Right renal pelvis (tissue), 4 donors: ENCODE measurements around the gene GDPD3. TPM values are rescaled to one million over a fixed set of nuclear protein-coding genes. Genes with fewer than 3 reads are reported as not detected.
A peak's percentile ranks its signal among the peaks of the same experiment; 100 is the strongest.

Source experiments
- DNase-seq, 4 donors: peaks; one replicate each; pipeline ENCODE4 v3.0.0-alpha.2; 2013; ENCODE audit warnings: low read depth in 4 of 4, low spot score in 3 of 4, missing footprints in 1 of 4
- polyA plus RNA-seq, 4 donors: library from polyadenylated mRNA; unstranded; fragments of 120-200 nt; gene quantifications; one replicate each; pipeline ENCODE4 v1.2.1, GENCODE V29; 2013; ENCODE audit not compliant: insufficient read length in 4 of 4

GDPD3 gene, protein sequence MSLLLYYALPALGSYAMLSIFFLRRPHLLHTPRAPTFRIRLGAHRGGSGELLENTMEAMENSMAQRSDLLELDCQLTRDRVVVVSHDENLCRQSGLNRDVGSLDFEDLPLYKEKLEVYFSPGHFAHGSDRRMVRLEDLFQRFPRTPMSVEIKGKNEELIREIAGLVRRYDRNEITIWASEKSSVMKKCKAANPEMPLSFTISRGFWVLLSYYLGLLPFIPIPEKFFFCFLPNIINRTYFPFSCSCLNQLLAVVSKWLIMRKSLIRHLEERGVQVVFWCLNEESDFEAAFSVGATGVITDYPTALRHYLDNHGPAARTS
- polyA plus RNA-seq, result 10 to 100 TPM in 2 of 4 donors, 1 to 10 TPM in 2; 8.9 to 14.8 (median 12.2) TPM

DNA sequence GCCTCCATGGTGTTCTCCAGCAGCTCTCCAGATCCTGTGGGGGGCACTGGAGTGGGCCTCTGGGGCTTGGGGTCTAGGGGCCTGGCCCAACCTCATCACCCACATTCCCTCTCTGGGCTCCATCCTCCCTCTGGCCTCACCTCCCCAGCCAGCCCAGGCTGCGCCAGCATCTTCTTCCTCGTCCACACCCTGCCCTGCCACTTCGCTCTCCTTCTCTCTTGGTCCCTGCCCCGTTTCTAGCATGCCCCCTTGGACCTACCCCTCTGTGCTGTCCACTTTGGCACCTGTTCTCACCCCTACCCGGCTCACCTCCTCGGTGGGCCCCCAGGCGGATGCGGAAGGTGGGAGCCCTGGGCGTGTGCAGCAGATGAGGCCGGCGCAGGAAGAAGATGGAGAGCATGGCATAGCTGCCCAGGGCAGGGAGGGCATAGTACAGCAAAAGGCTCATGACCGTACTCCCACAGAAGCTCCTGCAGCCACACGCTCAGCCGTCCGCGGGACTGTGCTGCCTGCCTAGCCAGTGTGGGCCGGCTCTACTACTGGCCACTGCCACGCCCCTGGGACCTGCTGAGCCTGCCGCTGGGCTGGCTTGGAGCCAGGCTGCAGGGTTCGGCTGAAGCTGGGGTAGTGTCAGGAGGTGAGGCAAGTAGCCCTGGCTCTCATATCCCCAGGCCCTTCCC is at the start of gene GDPD3:
Gene GDPD3, minus strand, starts transcription at position 507 of the 680 bp plus-strand sequence. Its CDS starts 59 bp downstream, at position 448.
- DNase-seq, result no peak

- DNase-seq, result no peak
Observed at GRCh38 chr16:30157214-30157613, 43.9 kb upstream of the GDPD3 start.

DNA sequence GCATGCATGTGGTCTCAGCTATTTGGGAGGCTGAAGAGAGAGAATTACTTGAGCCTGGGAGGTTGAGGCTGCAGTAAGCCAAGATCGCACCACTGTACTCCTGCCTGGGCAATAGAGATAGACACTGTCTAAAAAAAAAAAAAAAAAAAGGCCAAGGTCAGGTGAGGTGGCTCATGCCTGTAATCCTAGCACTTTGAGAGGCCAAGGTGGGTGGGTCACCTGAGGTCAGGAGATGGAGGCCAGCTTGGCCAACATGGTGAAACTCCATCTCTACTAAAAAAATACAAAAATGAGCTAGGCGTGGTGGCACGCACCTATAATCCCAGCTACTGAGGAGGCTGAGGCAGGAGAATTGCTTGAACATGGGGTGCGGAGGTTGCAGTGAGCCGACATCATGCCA is 41.9 kb upstream of the GDPD3 start:
- DNase-seq, result no peak

- DNase-seq, result no peak
Observed at GRCh38 chr16:30152517-30152916, 39.2 kb upstream of the GDPD3 start.

DNA sequence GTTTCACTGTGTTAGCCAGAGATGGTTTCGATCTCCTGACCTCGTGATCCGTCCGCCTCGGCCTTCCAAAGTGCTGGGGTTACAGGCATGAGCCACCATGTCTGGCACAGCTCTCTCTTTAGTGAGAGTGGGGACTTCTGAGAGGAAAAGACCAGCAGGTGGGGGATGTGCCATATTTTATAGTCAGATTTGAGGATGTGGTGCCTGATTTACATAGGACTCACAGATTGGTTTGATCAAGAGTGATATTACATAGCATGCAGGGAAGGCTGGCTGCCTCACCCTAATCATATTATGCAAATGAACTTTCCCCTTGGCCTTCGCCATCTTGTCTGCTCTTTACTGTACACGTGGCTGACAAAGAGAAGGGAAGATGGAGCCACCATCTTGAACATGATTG is 37.8 kb upstream of the GDPD3 start:
- no peak for DNase-seq

GRCh38 chr16:30149250-30149930 is 36.1 kb upstream of the GDPD3 start:
- DNase-seq, result no peak

DNA sequence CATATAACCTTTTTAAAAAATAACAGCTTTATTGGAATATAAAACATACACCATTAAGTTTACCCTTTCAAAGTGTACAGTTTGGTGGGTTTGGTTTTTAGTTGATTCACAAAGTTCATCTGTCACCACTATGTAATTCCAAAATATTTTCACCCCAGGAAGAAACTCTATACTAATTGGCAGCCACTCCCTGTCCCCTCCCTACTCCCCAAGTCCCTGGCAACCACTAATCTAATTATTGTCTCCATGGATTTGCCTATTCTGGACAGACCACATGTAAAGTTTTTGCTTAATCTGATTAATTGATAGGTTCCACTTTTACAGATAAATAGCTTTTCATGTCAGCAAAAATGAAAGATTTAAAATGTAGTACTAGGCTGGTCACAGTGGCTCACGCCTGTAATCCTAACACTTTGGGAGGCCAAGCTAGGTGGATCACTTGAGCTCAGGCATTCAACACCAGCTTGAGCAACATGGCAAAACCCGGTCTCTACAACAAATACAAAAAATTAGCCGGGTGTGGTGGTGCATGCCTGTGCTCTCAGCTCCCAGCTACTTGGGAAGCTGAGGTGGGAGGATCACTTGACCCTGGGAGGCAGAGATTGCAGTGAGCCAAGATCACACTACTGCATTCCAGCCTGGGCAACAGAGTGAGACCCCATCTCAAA is 34.6 kb upstream of the GDPD3 start:
- DNase-seq, result no peak

DNA sequence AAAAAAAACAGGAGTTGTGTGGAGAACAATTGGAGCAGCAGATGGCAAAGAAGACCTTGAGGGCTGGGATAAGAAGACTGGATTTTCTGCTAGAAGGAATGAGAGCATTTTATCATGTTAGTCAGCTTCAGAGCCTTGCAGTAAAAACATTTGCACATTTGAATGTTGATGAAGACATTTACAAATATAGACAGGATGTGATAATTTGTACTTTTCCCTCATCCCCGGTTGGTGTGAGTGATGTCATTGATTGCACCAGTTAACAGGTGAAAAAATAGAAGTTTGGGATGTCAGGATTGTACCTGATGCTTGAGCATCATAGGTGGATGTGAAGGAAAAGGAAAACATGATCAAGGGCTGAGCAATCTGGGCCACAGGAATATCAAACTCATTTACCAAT is 32.3 kb upstream of the GDPD3 start:
- no peak for DNase-seq

GRCh38 chr16:30144917-30145316 is 31.6 kb upstream of the GDPD3 start:
- no peak for DNase-seq

- no peak for DNase-seq
Observed at GRCh38 chr16:30144017-30144416, 30.7 kb upstream of the GDPD3 start.

GRCh38 chr16:30143347-30143702 is 30.0 kb upstream of the GDPD3 start:
- no peak for DNase-seq

DNA sequence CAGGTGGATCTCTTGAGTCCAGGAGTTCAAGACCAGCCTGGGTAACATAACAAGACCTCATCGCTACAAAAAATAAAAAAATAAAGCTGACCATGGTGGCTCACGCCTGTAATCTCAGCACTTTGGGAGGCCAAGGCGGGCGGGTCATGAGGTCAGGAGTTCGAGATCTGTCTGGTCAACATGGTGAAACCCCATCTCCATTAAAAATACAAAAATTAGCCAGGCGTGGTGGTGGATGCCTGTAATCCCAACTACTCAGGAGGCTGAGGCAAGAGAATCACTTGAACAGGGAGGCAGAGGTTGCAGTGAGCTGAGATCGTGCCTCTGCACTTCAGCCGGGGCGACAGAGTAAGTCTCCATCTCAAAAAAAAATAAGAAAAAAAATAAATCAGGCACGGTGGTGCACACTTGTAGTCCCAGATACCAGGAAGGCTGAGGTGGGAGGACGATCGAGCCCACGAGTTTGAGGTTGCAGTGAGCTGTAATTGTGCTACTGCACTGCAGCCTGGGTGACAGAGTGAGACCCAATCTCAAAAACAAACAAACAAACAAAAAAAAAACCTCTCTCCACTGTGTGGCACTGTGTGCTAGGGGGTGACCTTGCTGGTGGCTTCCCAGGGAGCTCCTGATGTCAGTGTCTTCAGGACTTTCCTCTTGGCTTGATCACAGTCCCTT is 29.5 kb upstream of the GDPD3 start:
- DNase-seq, result no peak

DNA sequence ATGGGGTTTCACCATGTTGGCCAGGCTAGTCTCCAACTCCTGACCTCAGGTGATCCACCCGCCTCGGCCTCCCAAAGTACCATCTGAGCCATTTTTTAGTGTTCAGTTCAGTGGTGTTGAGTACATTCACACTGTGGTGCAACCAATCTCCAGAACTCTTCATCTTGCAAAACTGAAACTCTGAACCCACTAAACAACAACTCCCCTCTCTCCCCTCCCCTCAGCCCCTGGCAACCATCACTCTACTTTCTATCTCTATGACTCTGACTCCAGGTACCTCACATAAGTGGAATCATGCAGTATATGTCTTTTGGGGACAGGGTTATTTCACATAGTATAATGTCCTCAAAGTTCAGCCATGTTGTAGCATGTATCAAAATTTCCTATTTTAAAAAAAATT is 28.4 kb upstream of the GDPD3 start:
- no peak for DNase-seq

DNA sequence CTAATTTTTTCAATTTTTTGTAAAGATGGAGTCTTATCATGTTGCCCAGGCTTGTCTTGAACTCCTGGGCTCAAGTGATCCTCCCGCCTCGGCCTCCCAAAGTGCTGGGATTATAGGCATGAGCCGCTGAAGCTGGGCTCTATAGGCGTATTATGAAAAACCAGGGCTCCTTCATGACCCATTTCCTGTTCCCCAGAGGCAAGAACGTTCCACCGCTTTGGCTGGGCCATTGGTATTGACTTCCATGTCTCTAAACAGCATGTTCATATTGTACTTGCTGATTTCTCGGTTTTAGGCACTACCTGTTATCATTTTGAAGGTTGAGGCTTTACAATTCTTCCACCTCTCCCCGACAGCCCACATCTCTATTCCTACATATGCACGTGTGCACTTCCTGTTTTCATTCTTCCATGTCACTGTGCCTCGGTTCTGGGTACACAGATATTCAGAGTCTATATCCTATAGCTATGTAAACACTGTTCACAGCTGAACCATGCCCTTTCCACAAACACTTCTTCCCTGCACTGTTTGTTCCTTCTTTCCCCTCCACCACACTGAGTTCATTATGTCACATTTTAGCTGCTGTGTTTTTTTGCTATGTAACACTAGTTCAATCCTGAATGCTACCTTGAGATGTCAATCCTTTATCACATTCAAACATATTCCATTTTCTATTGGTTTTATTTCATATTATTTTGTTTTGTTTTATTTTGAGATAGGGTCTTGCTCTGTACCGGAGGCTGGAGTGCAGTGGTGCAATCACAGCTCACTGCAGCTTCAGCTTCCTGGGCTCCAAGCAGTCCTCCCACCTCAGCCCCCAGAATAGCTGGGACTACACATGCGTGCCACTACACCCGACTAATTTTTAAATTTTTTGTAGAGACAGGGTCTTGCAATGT is 26.5 kb upstream of the GDPD3 start:
- DNase-seq, result no peak

DNA sequence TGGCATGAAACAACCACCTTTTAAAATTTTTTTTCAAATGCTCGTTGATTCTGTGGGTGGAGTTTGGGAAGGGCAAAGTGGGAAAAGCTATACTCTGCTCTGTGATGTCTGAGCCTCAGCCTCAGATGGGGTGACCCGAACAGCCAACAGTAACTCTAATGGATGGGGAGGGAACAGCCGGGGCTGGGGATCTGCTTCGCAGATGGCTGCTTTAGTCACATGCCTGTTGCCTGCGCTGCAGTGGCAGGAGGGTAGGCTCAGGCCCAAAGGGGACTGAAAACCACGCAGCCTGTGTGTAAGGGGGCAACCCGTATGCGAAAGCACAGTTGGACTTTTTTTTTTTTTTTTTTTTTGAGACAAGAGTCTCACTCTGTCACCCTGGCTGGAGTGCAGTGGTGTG is 24.6 kb upstream of the GDPD3 start:
- no peak for DNase-seq

GRCh38 chr16:30136971-30137605 is 23.8 kb upstream of the GDPD3 start:
- no peak for DNase-seq

- no peak for DNase-seq
Observed at GRCh38 chr16:30132591-30132990, 19.3 kb upstream of the GDPD3 start.

GRCh38 chr16:30131869-30132475 is 18.6 kb upstream of the GDPD3 start:
- DNase-seq, result peak in 1 of 4 donors; percentile 39

DNA sequence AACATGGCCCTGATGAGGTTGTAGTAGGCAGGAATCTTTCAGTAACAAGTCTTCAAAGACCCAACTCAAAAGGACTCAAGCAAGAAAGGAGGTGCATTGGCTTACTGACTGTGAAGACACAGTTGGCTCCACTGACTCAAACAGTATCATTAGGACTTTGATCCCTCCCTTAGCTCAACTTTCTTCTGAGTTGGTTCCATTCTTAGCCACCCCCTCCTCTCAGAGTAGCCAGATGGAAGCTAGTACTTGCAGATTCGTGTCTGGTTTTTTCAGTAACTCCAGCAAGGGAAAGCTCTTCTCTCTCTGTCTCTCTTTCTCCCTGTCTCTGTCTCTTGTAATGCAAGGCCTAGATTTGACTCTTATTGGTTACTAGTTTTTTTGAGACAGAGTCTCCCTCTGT is 14.7 kb upstream of the GDPD3 start:
- DNase-seq, result no peak
